ENCODE measurements around the gene LRP5.

- TF ChIP-seq POLR2A (IDR thresholded peaks at IDR 0.05) = no peak
- TF ChIP-seq POLR2AphosphoS5 (IDR thresholded peaks at IDR 0.05) = no peak
- TF ChIP-seq CTCF (IDR thresholded peaks at IDR 0.05) = no peak
Observed at GRCh38 chr11:68303083-68303482, 9.3 kb upstream of the LRP5 start.

Measured in gastroesophageal sphincter (tissue), 3 donors.